Measurements from ENCODE around the gene C10orf62. TPM values are rescaled to one million over a fixed set of nuclear protein-coding genes. Genes with fewer than 3 reads are reported as not detected.
"Not testable (repeated sequence)": the region's sequence is repeated elsewhere in the genome, so short reads cannot be mapped to it uniquely, and the experiment has no call there.

C10orf62 gene
- total and polyA plus RNA-seq, 2 experiments from 2014 or later = not detected

- Histone ChIP-seq H3K4me3 (no peak overlapping the region), H2AFZ (no peak overlapping the region), H3K27ac (ENCODE audit: low read depth) (no peak overlapping the region), H3K27me3 (ENCODE audit: insufficient read depth) (no peaks in the 10 kb centered on the region), H4K20me1 (replicated peaks; ENCODE audit: insufficient read depth) (no peaks in the 10 kb centered on the region), H3F3A (replicated peaks; ENCODE audit: low read depth) (no peaks in the 10 kb centered on the region), H3K36me3 (ENCODE audit: insufficient read depth) (no peaks in the 10 kb centered on the region), H3K9me2 (ENCODE audit: insufficient read depth) (no peaks in the 10 kb centered on the region), H3K79me2 (replicated peaks; ENCODE audit: insufficient read depth) (peaks cover 14% of the 10 kb centered on the region), H3K4me1 (ENCODE audit: insufficient read depth) (0 out of 2 replicates have a peak, but pooled peaks cover 3% of the 10 kb centered on the region), H3K4me2 (no peak overlapping the region)
- Mint-ChIP-seq H3K27me3 (ENCODE audit: insufficient read depth, low read depth, poor library complexity) (peaks cover 10% of the 10 kb centered on the region), H3K36me3 (ENCODE audit: low read depth) (no peaks in the 10 kb centered on the region; the same call in 2 of the 3 replicates), H3K27ac (no peak overlapping the region), H3K4me1 (peaks cover 10% of the 10 kb centered on the region), H3K4me3 (no peak overlapping the region), H3K9me3 (peaks cover 2% of the 10 kb centered on the region; the same call in 2 of the 3 replicates)
- no peak for TF ChIP-seq NANOG (IDR thresholded peaks at IDR 0.05; ENCODE audit: borderline replicate concordance)
- TF ChIP-seq, protein P1, sequence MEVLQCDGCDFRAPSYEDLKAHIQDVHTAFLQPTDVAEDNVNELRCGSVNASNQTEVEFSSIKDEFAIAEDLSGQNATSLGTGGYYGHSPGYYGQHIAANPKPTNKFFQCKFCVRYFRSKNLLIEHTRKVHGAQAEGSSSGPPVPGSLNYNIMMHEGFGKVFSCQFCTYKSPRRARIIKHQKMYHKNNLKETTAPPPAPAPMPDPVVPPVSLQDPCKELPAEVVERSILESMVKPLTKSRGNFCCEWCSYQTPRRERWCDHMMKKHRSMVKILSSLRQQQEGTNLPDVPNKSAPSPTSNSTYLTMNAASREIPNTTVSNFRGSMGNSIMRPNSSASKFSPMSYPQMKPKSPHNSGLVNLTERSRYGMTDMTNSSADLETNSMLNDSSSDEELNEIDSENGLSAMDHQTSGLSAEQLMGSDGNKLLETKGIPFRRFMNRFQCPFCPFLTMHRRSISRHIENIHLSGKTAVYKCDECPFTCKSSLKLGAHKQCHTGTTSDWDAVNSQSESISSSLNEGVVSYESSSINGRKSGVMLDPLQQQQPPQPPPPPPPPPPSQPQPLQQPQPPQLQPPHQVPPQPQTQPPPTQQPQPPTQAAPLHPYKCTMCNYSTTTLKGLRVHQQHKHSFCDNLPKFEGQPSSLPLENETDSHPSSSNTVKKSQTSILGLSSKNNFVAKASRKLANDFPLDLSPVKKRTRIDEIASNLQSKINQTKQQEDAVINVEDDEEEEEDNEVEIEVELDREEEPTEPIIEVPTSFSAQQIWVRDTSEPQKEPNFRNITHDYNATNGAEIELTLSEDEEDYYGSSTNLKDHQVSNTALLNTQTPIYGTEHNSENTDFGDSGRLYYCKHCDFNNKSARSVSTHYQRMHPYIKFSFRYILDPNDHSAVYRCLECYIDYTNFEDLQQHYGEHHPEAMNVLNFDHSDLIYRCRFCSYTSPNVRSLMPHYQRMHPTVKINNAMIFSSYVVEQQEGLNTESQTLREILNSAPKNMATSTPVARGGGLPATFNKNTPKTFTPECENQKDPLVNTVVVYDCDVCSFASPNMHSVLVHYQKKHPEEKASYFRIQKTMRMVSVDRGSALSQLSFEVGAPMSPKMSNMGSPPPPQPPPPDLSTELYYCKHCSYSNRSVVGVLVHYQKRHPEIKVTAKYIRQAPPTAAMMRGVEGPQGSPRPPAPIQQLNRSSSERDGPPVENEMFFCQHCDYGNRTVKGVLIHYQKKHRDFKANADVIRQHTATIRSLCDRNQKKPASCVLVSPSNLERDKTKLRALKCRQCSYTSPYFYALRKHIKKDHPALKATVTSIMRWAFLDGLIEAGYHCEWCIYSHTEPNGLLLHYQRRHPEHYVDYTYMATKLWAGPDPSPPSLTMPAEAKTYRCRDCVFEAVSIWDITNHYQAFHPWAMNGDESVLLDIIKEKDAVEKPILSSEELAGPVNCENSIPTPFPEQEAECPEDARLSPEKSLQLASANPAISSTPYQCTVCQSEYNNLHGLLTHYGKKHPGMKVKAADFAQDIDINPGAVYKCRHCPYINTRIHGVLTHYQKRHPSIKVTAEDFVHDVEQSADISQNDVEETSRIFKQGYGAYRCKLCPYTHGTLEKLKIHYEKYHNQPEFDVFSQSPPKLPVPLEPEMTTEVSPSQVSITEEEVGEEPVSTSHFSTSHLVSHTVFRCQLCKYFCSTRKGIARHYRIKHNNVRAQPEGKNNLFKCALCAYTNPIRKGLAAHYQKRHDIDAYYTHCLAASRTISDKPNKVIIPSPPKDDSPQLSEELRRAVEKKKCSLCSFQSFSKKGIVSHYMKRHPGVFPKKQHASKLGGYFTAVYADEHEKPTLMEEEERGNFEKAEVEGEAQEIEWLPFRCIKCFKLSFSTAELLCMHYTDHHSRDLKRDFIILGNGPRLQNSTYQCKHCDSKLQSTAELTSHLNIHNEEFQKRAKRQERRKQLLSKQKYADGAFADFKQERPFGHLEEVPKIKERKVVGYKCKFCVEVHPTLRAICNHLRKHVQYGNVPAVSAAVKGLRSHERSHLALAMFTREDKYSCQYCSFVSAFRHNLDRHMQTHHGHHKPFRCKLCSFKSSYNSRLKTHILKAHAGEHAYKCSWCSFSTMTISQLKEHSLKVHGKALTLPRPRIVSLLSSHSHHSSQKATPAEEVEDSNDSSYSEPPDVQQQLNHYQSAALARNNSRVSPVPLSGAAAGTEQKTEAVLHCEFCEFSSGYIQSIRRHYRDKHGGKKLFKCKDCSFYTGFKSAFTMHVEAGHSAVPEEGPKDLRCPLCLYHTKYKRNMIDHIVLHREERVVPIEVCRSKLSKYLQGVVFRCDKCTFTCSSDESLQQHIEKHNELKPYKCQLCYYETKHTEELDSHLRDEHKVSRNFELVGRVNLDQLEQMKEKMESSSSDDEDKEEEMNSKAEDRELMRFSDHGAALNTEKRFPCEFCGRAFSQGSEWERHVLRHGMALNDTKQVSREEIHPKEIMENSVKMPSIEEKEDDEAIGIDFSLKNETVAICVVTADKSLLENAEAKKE (CRISPR knock-in tag; IDR thresholded peaks at IDR 0.05) = no peak
- no peak for TF ChIP-seq POLR2AphosphoS5 (IDR thresholded peaks at IDR 0.05; ENCODE audit: low read depth)
- TF ChIP-seq CREB1 (CRISPR knock-in tag; IDR thresholded peaks at IDR 0.05; ENCODE audit: low read depth) = no peak
- TF ChIP-seq EZH2phosphoT487 (IDR thresholded peaks at IDR 0.05; ENCODE audit: unreplicated experiment) = no peak
- TF ChIP-seq JUNB (IDR thresholded peaks at IDR 0.05; ENCODE audit: unreplicated experiment) = no peak
- no peak for TF ChIP-seq ZNF331 (CRISPR knock-in tag; IDR thresholded peaks at IDR 0.05; ENCODE audit: low read depth)
- TF ChIP-seq STAT1 (IDR thresholded peaks at IDR 0.05; ENCODE audit: unreplicated experiment) = no peak
- no peak for TF ChIP-seq EZH2 (IDR thresholded peaks at IDR 0.05; ENCODE audit: low read depth, unreplicated experiment)
- TF ChIP-seq, protein P2, sequence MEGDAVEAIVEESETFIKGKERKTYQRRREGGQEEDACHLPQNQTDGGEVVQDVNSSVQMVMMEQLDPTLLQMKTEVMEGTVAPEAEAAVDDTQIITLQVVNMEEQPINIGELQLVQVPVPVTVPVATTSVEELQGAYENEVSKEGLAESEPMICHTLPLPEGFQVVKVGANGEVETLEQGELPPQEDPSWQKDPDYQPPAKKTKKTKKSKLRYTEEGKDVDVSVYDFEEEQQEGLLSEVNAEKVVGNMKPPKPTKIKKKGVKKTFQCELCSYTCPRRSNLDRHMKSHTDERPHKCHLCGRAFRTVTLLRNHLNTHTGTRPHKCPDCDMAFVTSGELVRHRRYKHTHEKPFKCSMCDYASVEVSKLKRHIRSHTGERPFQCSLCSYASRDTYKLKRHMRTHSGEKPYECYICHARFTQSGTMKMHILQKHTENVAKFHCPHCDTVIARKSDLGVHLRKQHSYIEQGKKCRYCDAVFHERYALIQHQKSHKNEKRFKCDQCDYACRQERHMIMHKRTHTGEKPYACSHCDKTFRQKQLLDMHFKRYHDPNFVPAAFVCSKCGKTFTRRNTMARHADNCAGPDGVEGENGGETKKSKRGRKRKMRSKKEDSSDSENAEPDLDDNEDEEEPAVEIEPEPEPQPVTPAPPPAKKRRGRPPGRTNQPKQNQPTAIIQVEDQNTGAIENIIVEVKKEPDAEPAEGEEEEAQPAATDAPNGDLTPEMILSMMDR (conservative IDR thresholded peaks at IDR 0.05; ENCODE audit: low read depth in 2 of 2) = no peak
- no peak for TF ChIP-seq ZNF114 (CRISPR knock-in tag; IDR thresholded peaks at IDR 0.05)
- ATAC-seq = no peak
- DNase-seq (ENCODE audit: low spot score) = no peak
Measured at GRCh38 chr10:97635577-97635976, 46.1 kb downstream of the C10orf62 start.

DNA sequence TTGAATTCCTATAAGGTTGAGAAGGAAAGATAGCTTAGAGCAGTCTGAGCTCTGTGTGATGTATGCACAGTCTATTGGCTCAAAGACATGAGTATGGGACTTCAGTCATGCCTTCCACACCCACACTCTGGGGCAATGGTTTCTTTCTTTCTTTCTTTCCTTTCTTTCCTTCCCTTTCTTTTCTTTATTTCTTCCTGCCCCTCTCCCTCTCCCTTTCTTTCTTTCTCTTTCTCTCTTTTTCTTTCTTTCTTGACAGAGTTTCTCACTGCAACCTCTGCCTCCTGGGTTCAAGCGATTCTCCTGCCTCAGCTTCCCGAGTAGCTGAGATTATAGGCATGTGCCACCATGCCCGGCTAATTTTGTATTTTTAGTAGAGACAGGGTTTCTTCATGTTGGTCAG lies 49.6 kb downstream of the C10orf62 start:
- H3K9me3 Mint-ChIP-seq; H3K4me3 Mint-ChIP-seq; H3K27me3 ChIP-seq (ENCODE audit: insufficient read depth); H3K9me2 ChIP-seq (ENCODE audit: insufficient read depth); H3K27ac Mint-ChIP-seq; H3F3A ChIP-seq (replicated peaks; ENCODE audit: low read depth); H3K4me3 ChIP-seq; ATAC-seq; H2AFZ ChIP-seq; H3K36me3 ChIP-seq (ENCODE audit: insufficient read depth); H3K27ac ChIP-seq (ENCODE audit: low read depth); H3K4me1 ChIP-seq (ENCODE audit: insufficient read depth); H3K4me2 ChIP-seq; DNase-seq (ENCODE audit: low spot score): not testable (repeated sequence)
- peaks cover 31% of the 10 kb centered on the region for H3K79me2 ChIP-seq (replicated peaks; ENCODE audit: insufficient read depth)
- H3K27me3 Mint-ChIP-seq (ENCODE audit: insufficient read depth, low read depth, poor library complexity) = peaks cover 11% of the 10 kb centered on the region
- peaks cover 21% of the 10 kb centered on the region for H3K4me1 Mint-ChIP-seq
- H3K36me3 Mint-ChIP-seq (ENCODE audit: low read depth) = peaks cover 12% of the 10 kb centered on the region
- peaks cover 22% of the 10 kb centered on the region; the same call in 1 of the 2 replicates for H4K20me1 ChIP-seq (replicated peaks; ENCODE audit: insufficient read depth)
